Measurements from ENCODE around the gene CTSZ. TPM values are rescaled to one million over a fixed set of nuclear protein-coding genes. Genes with fewer than 3 reads are reported as not detected.
A peak's percentile ranks its signal among the peaks of the same experiment; 100 is the strongest.

The CTSZ gene
- total RNA-seq (10 to 100 TPM; 16.8 to 37.1 (median 26.1) TPM), total RNA-seq (11.2 to 132 (median 22.6) reads per million in 29 experiments)
- total RNA-seq (2013), result 20.2 TPM

- Histone ChIP-seq H3K36me3 (ENCODE audit: control insufficient read depth in 2 of 2, extremely low read depth in 1 of 2, insufficient read depth in 1 of 2, low read length in 1 of 2) (no peaks in the 10 kb centered on the region), H3K27ac (ENCODE audit: low read length) (no peak within 1 kb of the TSS), H3K4me1 (ENCODE audit: control insufficient read depth in 1 of 2, extremely low read depth in 1 of 2, insufficient read depth in 2 of 2, low read length in 2 of 2) (peaks cover 6 to 39% of the 10 kb centered on the region in 2 experiments), H3K27me3 (replicated peaks in 1 of 2; ENCODE audit: control insufficient read depth in 2 of 2, extremely low read depth in 1 of 2, insufficient read depth in 2 of 2, low read length in 1 of 2) (peaks cover 0 to 8% of the 10 kb centered on the region in 2 experiments), H3K4me3 (ENCODE audit: control insufficient read depth in 1 of 2, extremely low read depth in 1 of 2, low read length in 1 of 2) (peak within 1 kb of the TSS; percentile 35 to 51), H3K9me3 (no peaks in the 10 kb centered on the region)
- no peaks in the 10 kb centered on the region for H3K9me3 Mint-ChIP-seq
- H3K36me3 Mint-ChIP-seq, result peaks cover 3% of the 10 kb centered on the region
- H3K4me1 Mint-ChIP-seq, result peaks cover 49 to 51% (median 51%) of the 10 kb centered on the region in 3 donors
- H3K4me3 Mint-ChIP-seq, result peak within 1 kb of the TSS; percentile 70 to 83 (median 81)
- ChIA-PET CTCF (no interaction called here), POLR2A (no interaction called here)
- ATAC-seq (replicated peaks in 1 of 4) (peak; percentile 62 to 76 (median 68)), DNase-seq (peak in 17 of 35 experiments; percentile 11 to 53 (median 30))
- WGBS (ENCODE audit: insufficient coverage), result 4% methylated on average over 71 of the region's 82 CpGs
- H3K27me3 Mint-ChIP-seq, result no peaks in the 10 kb centered on the region
- H3K27ac Mint-ChIP-seq, result peak within 1 kb of the TSS; percentile 67 to 90
These were observed at the start of gene CTSZ for GRCh38 chr20:59006864-59007664. TSS of gene CTSZ (minus strand) at chr20:59007254. CDS start at chr20:59007128, 126 bp downstream.

- Mint-ChIP-seq H3K4me1 (peaks cover 0 to 2% (median 0%) of the 10 kb centered on the region in 3 donors), H3K27ac (no peak overlapping the region), H3K36me3 (no peaks in the 10 kb centered on the region), H3K27me3 (peaks cover 13 to 25% of the 10 kb centered on the region in 2 donors), H3K9me3 (no peaks in the 10 kb centered on the region), H3K4me3 (no peak overlapping the region)
- peak in 7 of 35 experiments; percentile 2 to 55 (median 11) for DNase-seq
- no peak overlapping the region for H3K4me3 ChIP-seq (ENCODE audit: control insufficient read depth in 1 of 2, extremely low read depth in 1 of 2, low read length in 1 of 2)
- ATAC-seq (replicated peaks in 1 of 4), result no peak
- no peaks in the 10 kb centered on the region for H3K36me3 ChIP-seq (ENCODE audit: control insufficient read depth in 2 of 2, extremely low read depth in 1 of 2, insufficient read depth in 1 of 2, low read length in 1 of 2)
- H3K9me3 ChIP-seq, result no peaks in the 10 kb centered on the region
- H3K4me1 ChIP-seq (ENCODE audit: control insufficient read depth in 1 of 2, extremely low read depth in 1 of 2, insufficient read depth in 2 of 2, low read length in 2 of 2), result no peaks in the 10 kb centered on the region
- H3K27ac ChIP-seq (ENCODE audit: low read length), result no peak overlapping the region
- H3K27me3 ChIP-seq (replicated peaks in 1 of 2; ENCODE audit: control insufficient read depth in 2 of 2, extremely low read depth in 1 of 2, insufficient read depth in 2 of 2, low read length in 1 of 2), result peaks cover 0 to 11% of the 10 kb centered on the region in 2 experiments
- CTCF ChIA-PET, result interaction anchor here in 1 of 2 donors (0.6 to 1.1 kb wide), 4 partner anchors 94 to 441 kb away, joined by 3 to 5 read pairs (median 3); no protein-coding TSS in a partner anchor
- POLR2A ChIA-PET, result interaction anchor here in 1 of 2 donors (0.6 kb wide), 1 partner anchor 167 kb away, joined by 3 read pairs; no protein-coding TSS in a partner anchor
- WGBS (ENCODE audit: insufficient coverage), result no CpG with 5 or more reads among the region's 7 CpGs
These were observed 48.2 kb upstream of the CTSZ start for GRCh38 chr20:59055302-59055701.

GRCh38 chr20:59051666-59052185 is 44.7 kb upstream of the CTSZ start:
- H3K4me1 ChIP-seq (ENCODE audit: control insufficient read depth in 1 of 2, extremely low read depth in 1 of 2, insufficient read depth in 2 of 2, low read length in 2 of 2), result no peaks in the 10 kb centered on the region
- CTCF ChIA-PET, result no interaction called here
- no peak overlapping the region for H3K4me3 Mint-ChIP-seq
- no peak overlapping the region for H3K27ac Mint-ChIP-seq
- no peaks in the 10 kb centered on the region for H3K36me3 ChIP-seq (ENCODE audit: control insufficient read depth in 2 of 2, extremely low read depth in 1 of 2, insufficient read depth in 1 of 2, low read length in 1 of 2)
- H3K4me1 Mint-ChIP-seq, result peaks cover 6 to 10% (median 6%) of the 10 kb centered on the region in 3 donors
- peaks cover 13 to 32% of the 10 kb centered on the region in 2 donors for H3K27me3 Mint-ChIP-seq
- ATAC-seq (replicated peaks in 1 of 4) (no peak), DNase-seq (no peak)
- H3K27me3 ChIP-seq (replicated peaks in 1 of 2; ENCODE audit: control insufficient read depth in 2 of 2, extremely low read depth in 1 of 2, insufficient read depth in 2 of 2, low read length in 1 of 2), result peaks cover 0 to 9% of the 10 kb centered on the region in 2 experiments
- H3K9me3 ChIP-seq, result no peaks in the 10 kb centered on the region
- no peak overlapping the region for H3K27ac ChIP-seq (ENCODE audit: low read length)
- no peaks in the 10 kb centered on the region for H3K36me3 Mint-ChIP-seq
- POLR2A ChIA-PET, result interaction anchor here in 1 of 2 donors (0.5 kb wide), 1 partner anchor 646 kb away, joined by 10 read pairs; no protein-coding TSS in a partner anchor
- WGBS (ENCODE audit: insufficient coverage), result 92% methylated on average over 5 of the region's 6 CpGs
- H3K9me3 Mint-ChIP-seq, result no peaks in the 10 kb centered on the region
- H3K4me3 ChIP-seq (ENCODE audit: control insufficient read depth in 1 of 2, extremely low read depth in 1 of 2, low read length in 1 of 2), result no peak overlapping the region

- Mint-ChIP-seq H3K9me3 (no peaks in the 10 kb centered on the region), H3K27me3 (peaks cover 13 to 27% of the 10 kb centered on the region in 2 donors), H3K4me3 (no peak overlapping the region), H3K27ac (no peak overlapping the region), H3K4me1 (peaks cover 6 to 10% (median 6%) of the 10 kb centered on the region in 3 donors), H3K36me3 (no peaks in the 10 kb centered on the region)
- H3K4me1 ChIP-seq (ENCODE audit: control insufficient read depth in 1 of 2, extremely low read depth in 1 of 2, insufficient read depth in 2 of 2, low read length in 2 of 2), result no peaks in the 10 kb centered on the region
- no CpG with 5 or more reads among the region's 1 CpG for WGBS (ENCODE audit: insufficient coverage)
- ATAC-seq (replicated peaks in 1 of 4) (no peak), DNase-seq (no peak)
- H3K9me3 ChIP-seq, result no peaks in the 10 kb centered on the region
- no peak overlapping the region for H3K4me3 ChIP-seq (ENCODE audit: control insufficient read depth in 1 of 2, extremely low read depth in 1 of 2, low read length in 1 of 2)
- H3K36me3 ChIP-seq (ENCODE audit: control insufficient read depth in 2 of 2, extremely low read depth in 1 of 2, insufficient read depth in 1 of 2, low read length in 1 of 2), result no peaks in the 10 kb centered on the region
- CTCF ChIA-PET, result interaction anchor here (0.5 to 0.7 kb wide), 2 partner anchors 21 to 57 kb away, joined by 3 to 6 read pairs; no protein-coding TSS in a partner anchor
- POLR2A ChIA-PET, result interaction anchor here in 1 of 2 donors (0.6 kb wide), 1 partner anchor 107 kb away, joined by 8 read pairs; no protein-coding TSS in a partner anchor
- H3K27ac ChIP-seq (ENCODE audit: low read length), result no peak overlapping the region
- peaks cover 0 to 9% of the 10 kb centered on the region in 2 experiments for H3K27me3 ChIP-seq (replicated peaks in 1 of 2; ENCODE audit: control insufficient read depth in 2 of 2, extremely low read depth in 1 of 2, insufficient read depth in 2 of 2, low read length in 1 of 2)
These were observed 43.4 kb upstream of the CTSZ start for GRCh38 chr20:59050437-59050836.

- Histone ChIP-seq H3K4me3 (ENCODE audit: control insufficient read depth in 1 of 2, extremely low read depth in 1 of 2, low read length in 1 of 2) (no peak overlapping the region), H3K9me3 (no peaks in the 10 kb centered on the region), H3K36me3 (ENCODE audit: control insufficient read depth in 2 of 2, extremely low read depth in 1 of 2, insufficient read depth in 1 of 2, low read length in 1 of 2) (no peaks in the 10 kb centered on the region), H3K4me1 (ENCODE audit: control insufficient read depth in 1 of 2, extremely low read depth in 1 of 2, insufficient read depth in 2 of 2, low read length in 2 of 2) (peaks cover 3 to 7% of the 10 kb centered on the region in 2 experiments), H3K27ac (ENCODE audit: low read length) (no peak overlapping the region), H3K27me3 (replicated peaks in 1 of 2; ENCODE audit: control insufficient read depth in 2 of 2, extremely low read depth in 1 of 2, insufficient read depth in 2 of 2, low read length in 1 of 2) (peaks cover 0 to 9% of the 10 kb centered on the region in 2 experiments)
- no peak overlapping the region for H3K27ac Mint-ChIP-seq
- ATAC-seq (replicated peaks in 1 of 4) (no peak), DNase-seq (no peak)
- POLR2A ChIA-PET, result no interaction called here
- CTCF ChIA-PET, result no interaction called here
- no peaks in the 10 kb centered on the region for H3K36me3 Mint-ChIP-seq
- no peaks in the 10 kb centered on the region for H3K9me3 Mint-ChIP-seq
- H3K27me3 Mint-ChIP-seq, result peaks cover 13 to 18% of the 10 kb centered on the region in 2 donors
- no peak overlapping the region for H3K4me3 Mint-ChIP-seq
- peaks cover 13 to 21% (median 16%) of the 10 kb centered on the region in 3 donors for H3K4me1 Mint-ChIP-seq
- WGBS (ENCODE audit: insufficient coverage), result 71% methylated on average over 1 of the region's 2 CpGs
These were observed 41.6 kb upstream of the CTSZ start for GRCh38 chr20:59048681-59049030.

GRCh38 chr20:59047938-59048680 is 41.1 kb upstream of the CTSZ start:
- H3K27ac ChIP-seq (ENCODE audit: low read length), result no peak overlapping the region
- Mint-ChIP-seq H3K27ac (no peak overlapping the region), H3K27me3 (peaks cover 9 to 16% of the 10 kb centered on the region in 2 donors), H3K9me3 (no peaks in the 10 kb centered on the region), H3K36me3 (no peaks in the 10 kb centered on the region), H3K4me3 (no peak overlapping the region), H3K4me1 (peaks cover 19 to 27% (median 21%) of the 10 kb centered on the region in 3 donors)
- CTCF ChIA-PET, result no interaction called here
- H3K4me1 ChIP-seq (ENCODE audit: control insufficient read depth in 1 of 2, extremely low read depth in 1 of 2, insufficient read depth in 2 of 2, low read length in 2 of 2), result peaks cover 7 to 9% of the 10 kb centered on the region in 2 experiments
- POLR2A ChIA-PET, result no interaction called here
- H3K36me3 ChIP-seq (ENCODE audit: control insufficient read depth in 2 of 2, extremely low read depth in 1 of 2, insufficient read depth in 1 of 2, low read length in 1 of 2), result no peaks in the 10 kb centered on the region
- no peaks in the 10 kb centered on the region for H3K9me3 ChIP-seq
- DNase-seq (no peak), ATAC-seq (replicated peaks in 1 of 4) (no peak)
- 44% methylated on average over 2 of the region's 5 CpGs for WGBS (ENCODE audit: insufficient coverage)
- no peak overlapping the region for H3K4me3 ChIP-seq (ENCODE audit: control insufficient read depth in 1 of 2, extremely low read depth in 1 of 2, low read length in 1 of 2)
- H3K27me3 ChIP-seq (replicated peaks in 1 of 2; ENCODE audit: control insufficient read depth in 2 of 2, extremely low read depth in 1 of 2, insufficient read depth in 2 of 2, low read length in 1 of 2), result peaks cover 0 to 9% of the 10 kb centered on the region in 2 experiments

Measured in T-cell (primary cell).